Caco-2 (cell line): ENCODE measurements around the gene TSPAN9. TPM values are rescaled to one million over a fixed set of nuclear protein-coding genes. Genes with fewer than 3 reads are reported as not detected.

Source experiments
- BruUV-seq: library from RNA; stranded (reverse); fragments of 400-500 nt; replicated peaks from 2 replicates; lab custom pipeline; 2021; lab: Mats Ljungman, UMichigan
- CTCF ChIA-PET: fragments of 300-600 bp; sonication (Branson Sonifier 250); formaldehyde crosslinking; loops from one replicate; lab custom pipeline; 2022; ENCODE audit warnings: antibody characterized with exemption; lab: Charles Lee
- POLR2A ChIA-PET: fragments of 300-600 bp; sonication (Branson Sonifier 250); formaldehyde crosslinking; loops from one replicate; lab custom pipeline; 2022; ENCODE audit warnings: antibody characterized with exemption; lab: Charles Lee
- DNase-seq, 2 experiments: peaks; one replicate each; pipeline versions ENCODE4 v3.0.0 to v3.0.0-alpha.2; 2020 to 2022
- H3K27me3 ChIP-seq: replicated peaks from 2 replicates; pipeline ENCODE4 v1.6.0; 2011; ENCODE audit warnings: low read length; ENCODE audit not compliant: control insufficient read depth, insufficient read depth
- H3K36me3 ChIP-seq: 2 replicates; pipeline ENCODE4 v1.5.1; 2011; ENCODE audit warnings: low read length; ENCODE audit not compliant: control insufficient read depth, insufficient read depth
- H3K4me1 ChIP-seq: fragments of 250-450 bp; sonication (Bioruptor Pico); 2 replicates; pipeline ENCODE4 v1.5.1; 2020; ENCODE audit warnings: mild to moderate bottlenecking
- H3K4me3 ChIP-seq: 2 replicates; pipeline ENCODE4 v1.5.1; 2011; ENCODE audit warnings: low read depth, mild to moderate bottlenecking, control low read depth, low read length
- H3K9me3 ChIP-seq: fragments of 250-450 bp; sonication (Bioruptor Pico); 2 replicates; pipeline ENCODE4 v1.5.1; 2020; ENCODE audit warnings: mild to moderate bottlenecking, moderate library complexity
- H3K27ac Mint-ChIP-seq: one replicate; pipeline ENCODE4 v1.8.0; 2022; ENCODE audit warnings: mixed read lengths; ENCODE audit not compliant: unreplicated experiment
- H3K27me3 Mint-ChIP-seq: one replicate; pipeline ENCODE4 v1.8.0; 2022; ENCODE audit warnings: mixed read lengths; ENCODE audit not compliant: insufficient read depth, unreplicated experiment
- H3K36me3 Mint-ChIP-seq: one replicate; pipeline ENCODE4 v1.8.0; 2022; ENCODE audit warnings: mild to moderate bottlenecking, mixed read lengths; ENCODE audit not compliant: insufficient read depth, unreplicated experiment
- H3K4me1 Mint-ChIP-seq: one replicate; pipeline ENCODE4 v1.8.0; 2022; ENCODE audit warnings: low read depth, mixed read lengths; ENCODE audit not compliant: unreplicated experiment
- H3K4me3 Mint-ChIP-seq: one replicate; pipeline ENCODE4 v1.8.0; 2022; ENCODE audit warnings: mild to moderate bottlenecking, moderate library complexity, mixed read lengths; ENCODE audit not compliant: unreplicated experiment
- H3K9me3 Mint-ChIP-seq: one replicate; pipeline ENCODE4 v1.8.0; 2022; ENCODE audit warnings: mixed read lengths; ENCODE audit not compliant: unreplicated experiment
- CTCF ChIP-seq, 2 experiments: fragments of 200-600 bp in 1 of 2; IDR thresholded peaks; 1 replicate in 1 of 2; 2 replicates in 1 of 2; pipeline versions ENCODE4 v1.5.1 to v1.8.0; 2011 to 2022; ENCODE audit warnings: antibody characterized with exemption in 1 of 2, control low read depth in 1 of 2, inconsistent platforms in 1 of 2, low read depth in 1 of 2, low read length in 1 of 2, mild to moderate bottlenecking in 1 of 2, moderate library complexity in 1 of 2; ENCODE audit not compliant: insufficient read depth in 1 of 2, severe bottlenecking in 1 of 2, unreplicated experiment in 1 of 2
- intact Hi-C: fragments of 100-400 bp; cut with micrococcal nuclease; formaldehyde crosslinking; loops from one replicate; pipeline ENCODE4 v1.10.0; 2022; ENCODE audit not compliant: unreplicated experiment
- total RNA-seq: library from RNA; stranded (reverse); gene quantifications from 2 replicates; pipeline ENCODE4 v1.2.3, GENCODE V29; 2022

The TSPAN9 gene
- total RNA-seq, 1 experiment from 2014 or later: 49.1 TPM

GRCh38 chr12:3298603-3299002, 221.4 kb downstream of the TSPAN9 start:
- H3K27me3 ChIP-seq: peaks cover 2% of the 10 kb centered on the region
- H3K27me3 Mint-ChIP-seq: peaks cover 18% of the 10 kb centered on the region
- DNase-seq: no peak
- H3K9me3 Mint-ChIP-seq: no peaks in the 10 kb centered on the region
- H3K36me3 ChIP-seq: no peaks in the 10 kb centered on the region
- no peak overlapping the region for H3K4me3 Mint-ChIP-seq
- intact Hi-C loops: no loop called here
- H3K4me3 ChIP-seq: no peak overlapping the region
- no TSS peak for BruUV-seq
- no peak for TF ChIP-seq CTCF (IDR thresholded peaks at IDR 0.05; ENCODE audit: insufficient read depth in 1 of 2, low read depth in 1 of 2, low read length in 1 of 2, severe bottlenecking in 1 of 2, unreplicated experiment in 1 of 2)
- no peaks in the 10 kb centered on the region for H3K9me3 ChIP-seq
- no peaks in the 10 kb centered on the region for H3K36me3 Mint-ChIP-seq
- H3K27ac Mint-ChIP-seq: no peak overlapping the region
- ChIA-PET POLR2A (no interaction called here), CTCF (interaction anchor here (0.5 to 6.4 kb wide), 6 partner anchors 13 to 506 kb away, joined by 3 to 85 read pairs (median 28); no protein-coding TSS in a partner anchor)
- H3K4me1 Mint-ChIP-seq: peaks cover 7% of the 10 kb centered on the region
- H3K4me1 ChIP-seq: no peaks in the 10 kb centered on the region

DNA sequence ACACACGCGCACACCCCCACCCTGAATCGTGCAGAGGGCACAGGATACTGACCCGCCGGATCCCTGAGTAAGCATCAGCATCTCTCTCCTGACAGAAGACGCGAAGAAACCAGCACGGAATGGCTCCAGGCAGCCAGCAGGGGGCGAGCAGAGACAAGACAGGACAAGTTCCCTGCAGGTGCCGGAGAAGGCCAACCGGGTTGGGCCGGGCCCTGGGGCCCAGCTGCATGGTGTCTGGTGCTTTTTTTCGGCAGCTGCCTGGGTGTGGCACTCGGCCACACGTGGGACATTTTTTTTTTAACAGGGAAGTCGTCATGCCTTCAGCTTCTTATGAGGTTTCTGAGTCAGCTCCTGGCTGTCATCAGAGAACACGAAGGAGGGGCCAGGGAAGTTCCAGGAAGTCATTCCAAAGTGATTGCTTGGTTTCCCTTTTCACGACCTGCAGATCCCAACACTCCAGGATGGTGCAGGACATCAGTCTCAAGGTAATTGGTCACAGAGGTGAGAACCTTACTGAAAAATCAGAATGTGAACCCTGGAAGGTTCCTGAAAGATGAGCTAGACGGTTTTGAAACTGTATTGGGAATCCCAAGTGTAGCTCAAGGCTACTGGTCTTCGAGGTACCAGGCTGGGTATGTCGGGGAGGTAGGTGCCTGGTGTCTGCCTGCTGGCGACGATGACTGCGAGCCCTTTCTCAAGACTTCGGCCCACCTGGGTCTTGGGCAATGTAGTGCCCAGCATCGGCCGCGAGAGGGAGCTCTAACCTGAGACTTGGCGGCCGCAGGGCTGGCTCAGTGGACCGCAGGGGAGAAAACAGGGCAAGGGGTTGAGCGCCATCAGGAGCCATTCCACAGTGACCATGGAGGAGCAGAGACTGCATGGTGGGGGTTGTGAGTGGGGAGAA, 223.0 kb downstream of the TSPAN9 start:
- BruUV-seq: TSS peak; percentile 74
- intact Hi-C loops: loop anchor here (1.0 to 5.0 kb wide), 7 partner anchors 33 to 504 kb away; no protein-coding TSS in a partner anchor
- CTCF ChIA-PET: interaction anchor here (0.5 to 6.4 kb wide), 69 partner anchors 8 to 976 kb away, joined by 3 to 85 read pairs (median 4); no protein-coding TSS in a partner anchor
- peak overlapping the region; percentile 62 for H3K4me3 Mint-ChIP-seq
- H3K27me3 Mint-ChIP-seq: peaks cover 18% of the 10 kb centered on the region
- H3K9me3 Mint-ChIP-seq: no peaks in the 10 kb centered on the region
- Histone ChIP-seq H3K36me3 (no peaks in the 10 kb centered on the region), H3K4me3 (peak overlapping the region; percentile 17), H3K27me3 (peaks cover 2% of the 10 kb centered on the region), H3K4me1 (no peaks in the 10 kb centered on the region), H3K9me3 (no peaks in the 10 kb centered on the region)
- H3K27ac Mint-ChIP-seq: peak overlapping the region; percentile 55
- TF ChIP-seq CTCF (IDR thresholded peaks at IDR 0.05; ENCODE audit: insufficient read depth in 1 of 2, low read depth in 1 of 2, low read length in 1 of 2, severe bottlenecking in 1 of 2, unreplicated experiment in 1 of 2): peak; percentile 99
- no peaks in the 10 kb centered on the region for H3K36me3 Mint-ChIP-seq
- DNase-seq: peak; percentile 94
- POLR2A ChIA-PET: no interaction called here
- peaks cover 7% of the 10 kb centered on the region for H3K4me1 Mint-ChIP-seq

- Histone ChIP-seq H3K9me3 (no peaks in the 10 kb centered on the region), H3K36me3 (no peaks in the 10 kb centered on the region), H3K4me1 (no peaks in the 10 kb centered on the region), H3K4me3 (no peak overlapping the region), H3K27me3 (peaks cover 2% of the 10 kb centered on the region)
- ChIA-PET CTCF (interaction anchor here (0.6 to 6.4 kb wide), 54 partner anchors 8 to 976 kb away, joined by 3 to 85 read pairs (median 4); no protein-coding TSS in a partner anchor), POLR2A (no interaction called here)
- Mint-ChIP-seq H3K9me3 (no peaks in the 10 kb centered on the region), H3K4me3 (peak overlapping the region; percentile 62), H3K27ac (peak overlapping the region; percentile 55), H3K36me3 (no peaks in the 10 kb centered on the region), H3K4me1 (peaks cover 7% of the 10 kb centered on the region), H3K27me3 (peaks cover 12% of the 10 kb centered on the region)
- BruUV-seq: no TSS peak
- TF ChIP-seq CTCF (IDR thresholded peaks at IDR 0.05; ENCODE audit: insufficient read depth in 1 of 2, low read depth in 1 of 2, low read length in 1 of 2, severe bottlenecking in 1 of 2, unreplicated experiment in 1 of 2): no peak
- DNase-seq: no peak
- intact Hi-C loops: loop anchor here (1.0 to 5.0 kb wide), 7 partner anchors 32 to 503 kb away; no protein-coding TSS in a partner anchor
Observed at GRCh38 chr12:3300833-3301401, 223.7 kb downstream of the TSPAN9 start.
